Middle frontal gyrus (tissue), 1 donor: Measurements from ENCODE around the gene TMEM54.

Experiments
- DNase-seq: peaks from one replicate; pipeline ENCODE4 v3.0.0-alpha.2; 2015; ENCODE audit warnings: low spot score; ENCODE audit errors: extremely low spot score

Gene TMEM54

GRCh38 chr1:32864375-32865019 lies 36.7 kb downstream of the TMEM54 start:
- no peak for DNase-seq

- no peak for DNase-seq
Observed at GRCh38 chr1:32863881-32864245, 37.3 kb downstream of the TMEM54 start.

GRCh38 chr1:32863218-32863880 lies 37.8 kb downstream of the TMEM54 start:
- no peak for DNase-seq

- peak; percentile 43 for DNase-seq
Observed at GRCh38 chr1:32861904-32862695, 39.1 kb downstream of the TMEM54 start.

GRCh38 chr1:32860566-32860965 lies 40.6 kb downstream of the TMEM54 start:
- DNase-seq = no peak

GRCh38 chr1:32859915-32860314 lies 41.3 kb downstream of the TMEM54 start:
- DNase-seq = no peak

- DNase-seq = no peak
Observed at GRCh38 chr1:32858791-32859190, 42.4 kb downstream of the TMEM54 start.

- no peak for DNase-seq
Observed at GRCh38 chr1:32858136-32858535, 43.1 kb downstream of the TMEM54 start.

GRCh38 chr1:32855861-32856617 lies 45.1 kb downstream of the TMEM54 start:
- DNase-seq = no peak

- DNase-seq = no peak
Observed at GRCh38 chr1:32848354-32849063, 52.7 kb downstream of the TMEM54 start.
